Mononuclear cell (primary cell): ENCODE measurements around the gene JPH3. TPM values are rescaled to one million over a fixed set of nuclear protein-coding genes. Genes with fewer than 3 reads are reported as not detected.
"Not testable (repeated sequence)": the region's sequence is repeated elsewhere in the genome, so short reads cannot be mapped to it uniquely, and the experiment has no call there.

ENCODE experiments used
- H3K27me3 ChIP-seq: 2 replicates; pipeline ENCODE4 v1.6.0; 2011; ENCODE audit warnings: low read length, control low read depth; ENCODE audit not compliant: insufficient read depth
- H3K4me1 ChIP-seq: 2 replicates; pipeline ENCODE4 v1.5.1; 2011; ENCODE audit warnings: mild to moderate bottlenecking, low read length, control low read depth; ENCODE audit not compliant: insufficient read depth
- H3K4me3 ChIP-seq: 2 replicates; pipeline ENCODE4 v1.5.1; 2011; ENCODE audit warnings: mild to moderate bottlenecking, low read length, moderate library complexity
- H3K9me3 ChIP-seq: 2 replicates; pipeline ENCODE4 v1.5.1; 2011; ENCODE audit warnings: low read depth, mild to moderate bottlenecking, control low read depth, low read length
- total RNA-seq: library from RNA; depleted of rRNA; stranded (reverse); fragments of >200 nt; gene quantifications from one replicate; pipeline ENCODE4 v1.2.3, GENCODE V29; 2012

Gene JPH3
- total RNA-seq, 1 donor: not detected

GRCh38 chr16:87681051-87681602, 78.8 kb downstream of the JPH3 start:
- H3K4me1 ChIP-seq, H3K9me3 ChIP-seq, H3K4me3 ChIP-seq, H3K27me3 ChIP-seq: not testable (repeated sequence)

DNA sequence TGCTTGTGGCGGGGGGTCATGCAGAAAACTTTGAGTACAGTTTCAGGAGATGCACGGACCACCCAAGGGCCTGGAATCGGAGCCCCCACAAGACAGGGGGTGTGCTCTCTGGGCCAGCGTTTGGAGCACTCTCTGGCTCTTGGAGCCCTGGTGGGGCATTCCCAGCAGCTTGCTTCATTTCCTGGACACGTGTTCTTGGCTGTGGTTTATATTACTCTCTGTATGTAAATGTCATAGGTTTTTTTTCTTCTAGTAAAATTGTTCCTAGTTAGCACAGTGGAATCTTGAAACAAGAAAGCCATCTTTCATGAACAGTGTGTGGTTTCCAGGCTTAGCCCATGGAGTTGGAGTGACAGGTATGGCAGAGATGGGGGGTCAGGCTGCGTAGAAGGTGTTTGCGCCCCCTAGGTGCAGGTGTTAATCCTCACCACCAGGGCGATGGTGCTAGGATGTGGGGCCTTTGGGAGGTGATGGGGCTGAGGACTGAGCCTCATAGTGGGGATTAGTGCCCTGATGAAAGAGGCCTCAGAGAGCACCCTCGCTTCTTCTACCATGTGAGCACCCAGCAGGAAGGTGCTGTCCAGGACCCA, 79.8 kb downstream of the JPH3 start:
- Histone ChIP-seq H3K4me3 (no peak overlapping the region), H3K4me1 (no peaks in the 10 kb centered on the region), H3K27me3 (no peaks in the 10 kb centered on the region), H3K9me3 (no peaks in the 10 kb centered on the region)

- Histone ChIP-seq H3K27me3 (no peaks in the 10 kb centered on the region), H3K4me1 (no peaks in the 10 kb centered on the region), H3K9me3 (no peaks in the 10 kb centered on the region), H3K4me3 (no peak overlapping the region)
Observed at GRCh38 chr16:87682852-87683399, 80.6 kb downstream of the JPH3 start.

DNA sequence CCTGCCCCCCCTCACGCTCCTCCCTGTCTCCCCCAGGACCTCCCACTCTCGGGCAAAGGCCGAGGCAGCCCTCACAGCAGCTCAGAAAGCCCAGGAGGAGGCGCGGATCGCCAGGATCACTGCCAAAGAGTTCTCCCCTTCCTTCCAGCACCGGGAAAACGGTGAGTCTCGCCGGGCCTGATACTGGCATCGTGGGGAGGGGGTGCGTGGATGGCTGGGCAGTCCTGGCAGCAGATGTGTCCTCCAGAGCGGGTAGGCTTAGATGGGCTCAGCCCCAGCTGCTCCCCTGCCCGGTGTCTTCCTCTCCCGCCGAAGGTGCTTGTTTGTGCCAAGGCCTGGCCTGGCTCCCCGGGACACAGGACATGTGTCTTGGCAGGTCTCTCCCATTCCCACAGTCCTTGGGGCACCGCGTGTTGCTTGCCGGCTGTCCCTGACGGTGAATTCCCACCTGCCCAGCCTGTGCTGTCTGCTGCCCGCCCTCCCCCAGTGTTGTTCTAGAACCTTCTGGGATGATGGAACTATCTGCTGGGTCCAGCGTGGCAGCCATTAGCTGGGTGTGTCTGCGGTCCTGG, 81.9 kb downstream of the JPH3 start:
- Histone ChIP-seq H3K9me3 (no peaks in the 10 kb centered on the region), H3K4me1 (no peaks in the 10 kb centered on the region), H3K4me3 (no peak overlapping the region), H3K27me3 (no peaks in the 10 kb centered on the region)

GRCh38 chr16:87684711-87685404, 82.5 kb downstream of the JPH3 start:
- Histone ChIP-seq H3K27me3 (no peaks in the 10 kb centered on the region), H3K4me1 (no peaks in the 10 kb centered on the region), H3K9me3 (no peaks in the 10 kb centered on the region)

GRCh38 chr16:87685405-87685755, 83.1 kb downstream of the JPH3 start:
- no peaks in the 10 kb centered on the region for H3K4me1 ChIP-seq
- no peak overlapping the region for H3K4me3 ChIP-seq
- H3K27me3 ChIP-seq: no peaks in the 10 kb centered on the region
- H3K9me3 ChIP-seq: no peaks in the 10 kb centered on the region

More at GRCh38 chr16:87684711-87685404, 82.5 kb downstream of the JPH3 start:
- H3K4me3 ChIP-seq: no peak overlapping the region

GRCh38 chr16:87685766-87686165, 83.5 kb downstream of the JPH3 start:
- H3K27me3 ChIP-seq: no peaks in the 10 kb centered on the region
- no peak overlapping the region for H3K4me3 ChIP-seq
- H3K4me1 ChIP-seq: no peaks in the 10 kb centered on the region
- no peaks in the 10 kb centered on the region for H3K9me3 ChIP-seq

- Histone ChIP-seq H3K9me3 (no peaks in the 10 kb centered on the region), H3K4me3 (no peak overlapping the region), H3K4me1 (no peaks in the 10 kb centered on the region), H3K27me3 (no peaks in the 10 kb centered on the region)
Observed at GRCh38 chr16:87686697-87687096, 84.4 kb downstream of the JPH3 start.

DNA sequence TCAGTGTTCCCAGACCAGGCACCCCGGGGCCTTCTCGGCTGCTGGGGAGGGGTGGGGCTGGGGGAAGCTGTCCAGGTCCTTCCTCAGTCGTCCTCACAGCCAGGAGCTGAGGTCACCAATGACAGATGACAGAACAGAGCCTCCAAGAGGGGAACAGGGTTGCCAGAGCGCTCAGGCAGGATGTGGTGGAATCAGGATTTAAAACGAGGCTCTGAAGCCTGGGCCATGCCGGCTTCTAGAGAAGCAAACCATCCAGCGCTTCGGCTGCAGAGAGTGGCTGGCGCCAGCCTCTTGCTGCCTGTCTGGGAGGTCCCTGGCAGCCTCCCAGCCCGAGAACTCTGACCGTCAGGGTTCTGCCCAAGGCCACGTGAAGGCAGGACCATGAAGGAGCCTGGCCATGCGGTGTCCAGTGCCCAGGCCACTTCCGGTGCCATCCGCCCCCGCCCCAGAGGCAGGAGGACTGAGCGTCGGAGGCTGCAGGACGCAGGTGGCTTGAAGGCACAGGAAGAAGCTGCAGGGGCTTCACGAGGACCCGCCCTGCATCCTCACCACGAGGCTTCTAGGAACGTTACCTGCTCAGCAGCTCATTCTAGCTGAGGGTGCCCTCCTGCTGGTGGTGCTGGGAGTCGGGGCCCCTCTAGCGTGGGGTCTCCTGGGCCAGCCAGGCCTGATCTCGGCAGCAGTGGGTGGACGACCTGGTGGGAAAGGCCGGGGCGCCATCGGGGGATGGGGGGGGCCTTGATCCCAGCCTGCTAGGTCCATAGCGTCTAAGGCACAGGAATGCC, 85.0 kb downstream of the JPH3 start:
- H3K9me3 ChIP-seq: no peaks in the 10 kb centered on the region
- H3K4me1 ChIP-seq: no peaks in the 10 kb centered on the region
- no peak overlapping the region for H3K4me3 ChIP-seq
- no peaks in the 10 kb centered on the region for H3K27me3 ChIP-seq

DNA sequence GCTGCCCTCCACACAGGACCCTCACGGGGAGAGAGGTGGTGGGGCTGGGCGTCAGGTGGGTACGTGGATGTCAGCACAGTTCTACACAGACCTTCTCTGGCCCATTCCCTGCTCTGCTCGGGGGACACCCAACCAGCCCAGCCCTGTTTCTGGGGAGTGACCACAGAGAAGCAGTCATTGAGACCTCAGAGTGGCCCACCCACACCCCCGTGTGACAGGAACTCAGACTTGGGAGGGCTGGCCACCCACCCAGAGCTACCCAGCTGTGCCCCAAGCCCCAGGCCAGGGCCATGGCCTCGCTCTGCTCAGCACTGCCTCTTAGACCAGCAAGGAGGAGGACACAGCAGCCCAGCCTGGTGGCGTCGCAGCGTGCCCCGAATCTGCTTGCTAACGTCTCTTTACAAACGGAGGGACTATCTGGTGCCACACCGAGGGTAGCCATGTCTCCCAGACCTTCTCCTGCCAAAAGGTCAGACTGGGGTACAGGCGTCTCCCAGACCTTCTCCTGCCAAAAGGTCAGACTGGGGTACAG, 85.8 kb downstream of the JPH3 start:
- no peak overlapping the region for H3K4me3 ChIP-seq
- H3K4me1 ChIP-seq: no peaks in the 10 kb centered on the region
- H3K9me3 ChIP-seq: no peaks in the 10 kb centered on the region

GRCh38 chr16:87688876-87689815, 86.8 kb downstream of the JPH3 start:
- H3K4me3 ChIP-seq: no peak overlapping the region
- no peaks in the 10 kb centered on the region for H3K9me3 ChIP-seq
- no peaks in the 10 kb centered on the region for H3K27me3 ChIP-seq
- no peaks in the 10 kb centered on the region for H3K4me1 ChIP-seq

More for the DNA sequence above, 85.8 kb downstream of the JPH3 start:
- no peaks in the 10 kb centered on the region for H3K27me3 ChIP-seq

DNA sequence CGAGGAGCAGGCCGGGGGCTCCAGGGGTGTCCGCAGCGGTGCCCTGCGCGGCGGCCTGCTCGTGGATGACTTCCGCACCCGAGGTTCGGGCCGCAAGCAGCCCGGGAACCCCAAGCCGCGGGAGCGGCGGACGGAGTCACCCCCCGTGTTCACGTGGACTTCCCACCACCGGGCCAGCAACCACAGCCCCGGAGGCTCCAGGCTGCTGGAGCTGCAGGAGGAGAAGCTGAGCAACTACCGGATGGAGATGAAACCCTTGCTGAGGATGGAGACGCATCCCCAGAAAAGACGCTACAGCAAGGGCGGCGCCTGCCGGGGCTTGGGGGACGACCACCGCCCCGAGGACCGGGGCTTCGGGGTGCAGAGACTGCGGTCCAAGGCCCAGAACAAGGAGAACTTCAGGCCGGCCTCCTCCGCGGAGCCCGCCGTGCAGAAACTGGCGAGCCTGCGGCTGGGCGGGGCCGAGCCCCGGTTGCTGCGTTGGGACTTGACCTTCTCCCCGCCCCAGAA, 87.7 kb downstream of the JPH3 start:
- Histone ChIP-seq H3K27me3 (no peaks in the 10 kb centered on the region), H3K9me3 (no peaks in the 10 kb centered on the region), H3K4me3 (no peak overlapping the region), H3K4me1 (no peaks in the 10 kb centered on the region)

DNA sequence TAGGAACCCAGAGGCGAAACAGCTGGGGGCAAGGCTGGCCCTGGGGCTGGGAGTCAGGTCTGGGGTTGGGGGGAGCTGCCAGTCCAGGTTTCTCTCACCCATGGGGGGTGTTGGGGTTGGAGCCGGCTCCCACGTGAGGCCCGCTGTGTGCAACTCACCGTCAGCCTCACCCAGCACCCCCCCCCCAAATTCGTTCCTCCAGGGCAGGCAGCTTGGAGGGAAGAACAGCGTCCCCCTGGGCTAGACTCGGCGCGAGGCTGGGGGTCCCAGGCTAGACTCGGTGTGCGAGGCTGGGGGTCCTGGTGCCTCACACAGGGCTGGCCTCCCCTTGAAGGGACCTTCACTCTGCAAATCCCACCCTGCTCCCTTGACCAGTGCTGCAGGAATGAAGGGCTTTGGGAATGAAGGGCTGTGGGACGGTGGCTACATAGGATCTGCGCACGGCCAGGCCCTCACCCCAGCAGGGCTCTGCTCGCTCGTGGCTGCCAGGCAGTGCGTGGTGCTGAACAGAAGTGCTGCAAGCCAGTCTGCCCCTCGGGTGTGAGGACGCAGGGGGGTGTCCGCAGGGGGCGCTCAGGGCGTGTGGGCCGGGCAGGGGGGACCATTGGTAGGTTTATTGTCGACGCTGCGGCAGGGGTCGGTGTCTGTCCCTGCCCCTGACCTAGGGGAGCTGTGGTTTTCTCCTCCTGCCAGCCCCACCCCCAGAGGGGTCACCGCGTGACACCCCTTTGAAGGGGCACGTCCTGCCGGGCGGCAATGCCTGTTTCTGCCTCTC, 88.8 kb downstream of the JPH3 start:
- no peaks in the 10 kb centered on the region for H3K4me1 ChIP-seq

More for the DNA sequence above, 88.8 kb downstream of the JPH3 start:
- H3K9me3 ChIP-seq: no peaks in the 10 kb centered on the region
- no peaks in the 10 kb centered on the region for H3K27me3 ChIP-seq
- H3K4me3 ChIP-seq: no peak overlapping the region
